ENCODE results near the gene TAPT1.

DNA sequence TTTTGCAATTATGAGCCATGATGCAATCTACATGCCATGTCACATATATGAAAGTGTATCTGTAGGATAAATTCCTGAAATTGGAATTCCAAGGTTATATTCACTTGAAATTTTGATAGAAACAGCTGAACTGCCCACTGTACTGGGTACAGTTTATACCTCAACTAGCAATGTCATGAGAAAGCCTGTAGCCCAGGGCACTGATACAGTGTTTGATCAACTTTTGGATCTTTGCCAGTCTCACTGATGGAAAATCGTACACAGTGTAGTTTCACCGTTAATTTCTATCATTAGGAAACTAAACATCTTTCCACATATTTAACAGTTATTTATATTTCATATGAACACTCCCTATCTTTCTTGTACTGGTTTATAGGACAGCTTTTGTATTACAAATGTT is 34.2 kb downstream of the TAPT1 start:
- no peak for TF ChIP-seq TBP (optimal IDR thresholded peaks at IDR 0.05; ENCODE audit: low read depth, low read length)
- TF ChIP-seq, protein P1, sequence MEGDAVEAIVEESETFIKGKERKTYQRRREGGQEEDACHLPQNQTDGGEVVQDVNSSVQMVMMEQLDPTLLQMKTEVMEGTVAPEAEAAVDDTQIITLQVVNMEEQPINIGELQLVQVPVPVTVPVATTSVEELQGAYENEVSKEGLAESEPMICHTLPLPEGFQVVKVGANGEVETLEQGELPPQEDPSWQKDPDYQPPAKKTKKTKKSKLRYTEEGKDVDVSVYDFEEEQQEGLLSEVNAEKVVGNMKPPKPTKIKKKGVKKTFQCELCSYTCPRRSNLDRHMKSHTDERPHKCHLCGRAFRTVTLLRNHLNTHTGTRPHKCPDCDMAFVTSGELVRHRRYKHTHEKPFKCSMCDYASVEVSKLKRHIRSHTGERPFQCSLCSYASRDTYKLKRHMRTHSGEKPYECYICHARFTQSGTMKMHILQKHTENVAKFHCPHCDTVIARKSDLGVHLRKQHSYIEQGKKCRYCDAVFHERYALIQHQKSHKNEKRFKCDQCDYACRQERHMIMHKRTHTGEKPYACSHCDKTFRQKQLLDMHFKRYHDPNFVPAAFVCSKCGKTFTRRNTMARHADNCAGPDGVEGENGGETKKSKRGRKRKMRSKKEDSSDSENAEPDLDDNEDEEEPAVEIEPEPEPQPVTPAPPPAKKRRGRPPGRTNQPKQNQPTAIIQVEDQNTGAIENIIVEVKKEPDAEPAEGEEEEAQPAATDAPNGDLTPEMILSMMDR (IDR thresholded peaks at IDR 0.05 in 2 of 3, conservative IDR thresholded peaks at IDR 0.05 in 1 of 3; ENCODE audit: insufficient read depth in 2 of 3, low read depth in 1 of 3, low read length in 3 of 3) = no peak
- TF ChIP-seq ZNF12 (CRISPR knock-in tag; IDR thresholded peaks at IDR 0.05) = no peak
- no peak for TF ChIP-seq U2AF2 (optimal IDR thresholded peaks at IDR 0.05; ENCODE audit: low read depth, low read length)
- TF ChIP-seq ZFP1 (CRISPR knock-in tag; IDR thresholded peaks at IDR 0.05) = no peak
- no peak for TF ChIP-seq POLR2H (tag; IDR thresholded peaks at IDR 0.05; ENCODE audit: low read depth)

All from K562 (cell line).